Measurements from ENCODE around the gene ZBTB20. TPM values are rescaled to one million over a fixed set of nuclear protein-coding genes. Genes with fewer than 3 reads are reported as not detected.
A peak's percentile ranks its signal among the peaks of the same experiment; 100 is the strongest.

ZBTB20 gene
- polyA plus RNA-seq, 3 donors: 1.3 to 3.2 (median 2.0) TPM

DNA sequence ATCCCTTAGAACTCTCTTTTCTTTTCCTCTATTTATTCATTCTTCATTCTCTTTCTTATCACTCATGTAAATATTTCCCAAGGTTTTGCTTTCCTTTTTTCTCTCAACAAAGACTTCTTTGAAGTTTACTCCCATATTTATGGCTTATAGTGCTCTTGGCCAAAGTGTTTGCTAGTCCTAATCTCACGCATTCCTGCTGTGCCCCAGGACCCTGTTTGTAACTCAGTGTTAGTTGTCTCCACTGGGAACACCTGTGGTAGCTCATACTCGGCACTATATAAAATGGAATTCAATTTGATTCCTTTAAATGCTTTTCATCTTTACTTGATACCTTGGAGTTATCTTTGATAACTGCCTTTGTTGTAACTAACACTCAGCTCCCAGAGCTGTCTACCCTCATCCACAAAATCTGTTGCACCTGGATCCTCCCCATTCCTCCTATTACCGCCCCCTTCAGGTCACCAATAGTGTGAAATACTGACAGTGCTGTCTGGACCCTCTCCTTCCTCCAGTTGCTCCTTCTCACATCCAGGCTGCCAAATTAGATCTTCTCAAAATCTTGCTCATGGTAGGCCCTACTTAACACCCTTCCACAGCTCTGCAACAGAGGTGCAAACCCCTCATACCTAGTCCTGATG lies 776.4 kb downstream of the ZBTB20 start:
- Histone ChIP-seq H3K9ac (ENCODE audit: insufficient read depth, low read length, poor library complexity, severe bottlenecking) (no peak overlapping the region), H3K9me3 (replicated peaks in 1 of 2; ENCODE audit: control insufficient read depth in 1 of 2, insufficient read depth in 1 of 2, low read length in 2 of 2) (no peaks in the 10 kb centered on the region), H3K4me1 (ENCODE audit: control insufficient read depth in 1 of 2, insufficient read depth in 2 of 2, low read length in 2 of 2) (no peaks in the 10 kb centered on the region), H3K4me2 (replicated peaks; ENCODE audit: extremely low read depth, low read length, poor library complexity, severe bottlenecking) (no peak overlapping the region), H4K20me1 (ENCODE audit: insufficient read depth, low read length) (no peaks in the 10 kb centered on the region), H3K4me3 (replicated peaks in 1 of 3; ENCODE audit: low read depth in 2 of 3, low read length in 3 of 3) (no peak overlapping the region), H3K79me2 (ENCODE audit: insufficient read depth, low read length) (no peaks in the 10 kb centered on the region), H2AFZ (ENCODE audit: insufficient read depth, low read depth, low read length, poor library complexity, severe bottlenecking) (no peak overlapping the region), H3K27me3 (ENCODE audit: control insufficient read depth in 2 of 2, insufficient read depth in 2 of 2, low read length in 2 of 2) (no peaks in the 10 kb centered on the region), H3K36me3 (replicated peaks in 1 of 2; ENCODE audit: control insufficient read depth in 1 of 2, insufficient read depth in 2 of 2, low read length in 2 of 2) (no peaks in the 10 kb centered on the region), H3K27ac (ENCODE audit: low read depth in 1 of 2, low read length in 2 of 2) (no peak overlapping the region)
- Mint-ChIP-seq H3K27me3 (ENCODE audit: low read depth in 3 of 3) (peaks cover 0 to 3% (median 0%) of the 10 kb centered on the region in 3 donors), H3K27ac (peak overlapping the region in 2 of 7 donors; percentile 26 to 66), H3K4me3 (no peak overlapping the region), H3K9me3 (no peaks in the 10 kb centered on the region), H3K4me1 (no peaks in the 10 kb centered on the region), H3K36me3 (no peaks in the 10 kb centered on the region)
- no peak for TF ChIP-seq CTCF (IDR thresholded peaks at IDR 0.05)
- intact Hi-C loops (cut with micrococcal nuclease): no loop called here
- no peak for DNase-seq
- 90% methylated on average over 2 of the region's 3 CpGs for WGBS (ENCODE audit: insufficient coverage)

DNA sequence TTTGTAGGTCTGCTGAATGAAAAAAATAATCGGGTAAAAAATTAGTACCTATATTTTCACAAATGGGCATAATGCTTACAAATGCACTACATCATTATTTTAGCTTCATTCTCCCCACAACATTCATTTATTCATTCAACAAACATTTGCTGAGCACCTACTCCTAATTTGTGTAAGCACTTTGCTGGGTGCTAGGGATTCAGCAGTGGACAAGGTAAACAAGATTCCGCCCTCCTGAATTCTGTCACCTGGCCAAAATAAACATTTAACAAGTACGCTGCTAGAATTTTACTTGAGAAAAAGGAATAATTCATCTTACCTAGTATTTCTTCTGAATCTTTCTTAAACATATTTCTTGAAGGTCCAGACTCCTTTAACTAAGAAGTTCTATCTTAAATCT lies 781.2 kb downstream of the ZBTB20 start:
- H4K20me1 ChIP-seq (ENCODE audit: insufficient read depth, low read length): no peaks in the 10 kb centered on the region
- H3K4me1 Mint-ChIP-seq: no peaks in the 10 kb centered on the region
- H3K4me3 Mint-ChIP-seq: no peak overlapping the region
- no peaks in the 10 kb centered on the region for H3K9me3 ChIP-seq (replicated peaks in 1 of 2; ENCODE audit: control insufficient read depth in 1 of 2, insufficient read depth in 1 of 2, low read length in 2 of 2)
- H3K9me3 Mint-ChIP-seq: no peaks in the 10 kb centered on the region
- no peak for TF ChIP-seq CTCF (IDR thresholded peaks at IDR 0.05)
- no peak overlapping the region for H3K27ac ChIP-seq (ENCODE audit: low read depth in 1 of 2, low read length in 2 of 2)
- peaks cover 0 to 2% (median 0%) of the 10 kb centered on the region in 3 donors for H3K27me3 Mint-ChIP-seq (ENCODE audit: low read depth in 3 of 3)
- no peak for DNase-seq
- no peaks in the 10 kb centered on the region for H3K36me3 Mint-ChIP-seq
- intact Hi-C loops (cut with micrococcal nuclease): no loop called here
- no peaks in the 10 kb centered on the region for H3K79me2 ChIP-seq (ENCODE audit: insufficient read depth, low read length)
- H3K4me3 ChIP-seq (replicated peaks in 1 of 3; ENCODE audit: low read depth in 2 of 3, low read length in 3 of 3): no peak overlapping the region
- H3K27me3 ChIP-seq (ENCODE audit: control insufficient read depth in 2 of 2, insufficient read depth in 2 of 2, low read length in 2 of 2): no peaks in the 10 kb centered on the region
- no peaks in the 10 kb centered on the region for H3K36me3 ChIP-seq (replicated peaks in 1 of 2; ENCODE audit: control insufficient read depth in 1 of 2, insufficient read depth in 2 of 2, low read length in 2 of 2)
- no peaks in the 10 kb centered on the region for H3K4me1 ChIP-seq (ENCODE audit: control insufficient read depth in 1 of 2, insufficient read depth in 2 of 2, low read length in 2 of 2)
- no peak overlapping the region for H3K27ac Mint-ChIP-seq
- no peak overlapping the region for H3K4me2 ChIP-seq (replicated peaks; ENCODE audit: extremely low read depth, low read length, poor library complexity, severe bottlenecking)
- no peak overlapping the region for H2AFZ ChIP-seq (ENCODE audit: insufficient read depth, low read depth, low read length, poor library complexity, severe bottlenecking)
- H3K9ac ChIP-seq (ENCODE audit: insufficient read depth, low read length, poor library complexity, severe bottlenecking): no peak overlapping the region
- no CpG with 5 or more reads among the region's 3 CpGs for WGBS (ENCODE audit: insufficient coverage)

Data from CD14-positive monocyte (primary cell).